Large intestine (tissue), 3 donors: Measurements from ENCODE around the gene SERTAD2. TPM values are rescaled to one million over a fixed set of nuclear protein-coding genes. Genes with fewer than 3 reads are reported as not detected.

ENCODE experiments used
- DNase-seq, 2 donors: peaks; one replicate each; pipeline versions ENCODE4 v3.0.0 to v3.0.0-alpha.2; 2013
- H3K27ac ChIP-seq: one replicate; pipeline ENCODE4 v1.5.1; 2013; ENCODE audit warnings: low read length
- H3K27me3 ChIP-seq: 2 replicates; pipeline ENCODE4 v1.6.1; 2013; ENCODE audit warnings: low read length; ENCODE audit not compliant: control insufficient read depth, insufficient read depth
- H3K36me3 ChIP-seq: 2 replicates; pipeline ENCODE4 v1.6.1; 2013; ENCODE audit warnings: low read length; ENCODE audit not compliant: control insufficient read depth, insufficient read depth
- H3K4me1 ChIP-seq: one replicate; pipeline ENCODE4 v1.6.1; 2013; ENCODE audit warnings: low read length; ENCODE audit not compliant: control insufficient read depth, insufficient read depth
- H3K4me3 ChIP-seq: one replicate; pipeline ENCODE4 v1.5.1; 2013; ENCODE audit warnings: low read length
- H3K9me3 ChIP-seq: one replicate; pipeline ENCODE4 v1.6.1; 2013; ENCODE audit warnings: mild to moderate bottlenecking, low read depth, low read length, moderate library complexity; ENCODE audit not compliant: control insufficient read depth
- WGBS: methylation state at CpG from one replicate; pipeline ENCODE4 v1.1.5; 2013; ENCODE audit warnings: low lambda C conversion rate; ENCODE audit not compliant: insufficient coverage; 5-methylcytosine and 5-hydroxymethylcytosine counted together
- polyA plus RNA-seq: library from polyadenylated mRNA; unstranded; fragments of 120-200 nt; gene quantifications from one replicate; pipeline ENCODE4 v1.2.1, GENCODE V29; 2013

The SERTAD2 gene
- polyA plus RNA-seq, 1 donor: 19.7 TPM

- DNase-seq: peak; percentile 62 to 88
- peak overlapping the region; percentile 12 for H3K27ac ChIP-seq
- H3K4me3 ChIP-seq: no peak overlapping the region
- no peaks in the 10 kb centered on the region for H3K36me3 ChIP-seq
- no peaks in the 10 kb centered on the region for H3K9me3 ChIP-seq
- 20% methylated on average over 3 of the region's 18 CpGs for WGBS
- H3K27me3 ChIP-seq: no peaks in the 10 kb centered on the region
- H3K4me1 ChIP-seq: peaks cover 43% of the 10 kb centered on the region
Observed at GRCh38 chr2:64607381-64608304, 46.1 kb downstream of the SERTAD2 start.

- no peaks in the 10 kb centered on the region for H3K36me3 ChIP-seq
- peaks cover 49% of the 10 kb centered on the region for H3K4me1 ChIP-seq
- H3K4me3 ChIP-seq: no peak overlapping the region
- H3K27me3 ChIP-seq: no peaks in the 10 kb centered on the region
- no peaks in the 10 kb centered on the region for H3K9me3 ChIP-seq
- peak; percentile 91 to 95 for DNase-seq
- WGBS: no CpG with 5 or more reads among the region's 21 CpGs
- H3K27ac ChIP-seq: peak overlapping the region; percentile 68
Observed at GRCh38 chr2:64606479-64607363, 47.0 kb downstream of the SERTAD2 start.

GRCh38 chr2:64605991-64606478 lies 47.7 kb downstream of the SERTAD2 start:
- H3K27ac ChIP-seq: peak overlapping the region; percentile 68
- H3K27me3 ChIP-seq: no peaks in the 10 kb centered on the region
- H3K4me1 ChIP-seq: peaks cover 55% of the 10 kb centered on the region
- no peak overlapping the region for H3K4me3 ChIP-seq
- DNase-seq: no peak
- no peaks in the 10 kb centered on the region for H3K9me3 ChIP-seq
- WGBS: no CpG with 5 or more reads among the region's 5 CpGs
- H3K36me3 ChIP-seq: no peaks in the 10 kb centered on the region

GRCh38 chr2:64605026-64605471 lies 48.7 kb downstream of the SERTAD2 start:
- H3K4me3 ChIP-seq: no peak overlapping the region
- DNase-seq: peak in 1 of 2 donors; percentile 65
- H3K4me1 ChIP-seq: peaks cover 63% of the 10 kb centered on the region
- no peak overlapping the region for H3K27ac ChIP-seq
- no peaks in the 10 kb centered on the region for H3K9me3 ChIP-seq
- 75% methylated on average over 1 of the region's 6 CpGs for WGBS
- H3K36me3 ChIP-seq: no peaks in the 10 kb centered on the region
- no peaks in the 10 kb centered on the region for H3K27me3 ChIP-seq

- Histone ChIP-seq H3K36me3 (no peaks in the 10 kb centered on the region), H3K27me3 (no peaks in the 10 kb centered on the region), H3K4me3 (no peak overlapping the region), H3K27ac (no peak overlapping the region), H3K9me3 (no peaks in the 10 kb centered on the region), H3K4me1 (peaks cover 64% of the 10 kb centered on the region)
- WGBS: no CpG with 5 or more reads among the region's 2 CpGs
- DNase-seq: no peak
Observed at GRCh38 chr2:64604155-64604554, 49.6 kb downstream of the SERTAD2 start.

- Histone ChIP-seq H3K4me1 (peaks cover 52% of the 10 kb centered on the region), H3K4me3 (no peak overlapping the region), H3K36me3 (no peaks in the 10 kb centered on the region), H3K9me3 (no peaks in the 10 kb centered on the region), H3K27ac (no peak overlapping the region), H3K27me3 (no peaks in the 10 kb centered on the region)
- no peak for DNase-seq
- WGBS: no CpG with 5 or more reads among the region's 11 CpGs
Observed at GRCh38 chr2:64602436-64602835, 51.3 kb downstream of the SERTAD2 start.

- Histone ChIP-seq H3K4me3 (no peak overlapping the region), H3K36me3 (no peaks in the 10 kb centered on the region), H3K4me1 (peaks cover 47% of the 10 kb centered on the region), H3K27me3 (no peaks in the 10 kb centered on the region), H3K9me3 (no peaks in the 10 kb centered on the region), H3K27ac (peak overlapping the region; percentile 69)
- no CpG with 5 or more reads among the region's 12 CpGs for WGBS
- DNase-seq: no peak
Observed at GRCh38 chr2:64601785-64602391, 51.8 kb downstream of the SERTAD2 start.

- no peaks in the 10 kb centered on the region for H3K9me3 ChIP-seq
- no peak overlapping the region for H3K4me3 ChIP-seq
- no peaks in the 10 kb centered on the region for H3K27me3 ChIP-seq
- 17% methylated on average over 2 of the region's 8 CpGs for WGBS
- peak; percentile 69 to 91 for DNase-seq
- H3K4me1 ChIP-seq: peaks cover 40% of the 10 kb centered on the region
- peak overlapping the region; percentile 69 for H3K27ac ChIP-seq
- H3K36me3 ChIP-seq: no peaks in the 10 kb centered on the region
Observed at GRCh38 chr2:64601034-64601754, 52.5 kb downstream of the SERTAD2 start.

- no peak overlapping the region for H3K27ac ChIP-seq
- WGBS: no CpG with 5 or more reads among the region's 3 CpGs
- no peaks in the 10 kb centered on the region for H3K36me3 ChIP-seq
- peak in 1 of 2 donors; percentile 54 for DNase-seq
- H3K27me3 ChIP-seq: no peaks in the 10 kb centered on the region
- H3K4me1 ChIP-seq: peaks cover 24% of the 10 kb centered on the region
- no peak overlapping the region for H3K4me3 ChIP-seq
- H3K9me3 ChIP-seq: no peaks in the 10 kb centered on the region
Observed at GRCh38 chr2:64599469-64599868, 54.2 kb downstream of the SERTAD2 start.
